Natural killer cell treated with Interleukin-12 subunit alpha and Interleukin-12 subunit beta and Interleukin-15 and Interleukin-18, amount 100 ng/mL, for 72 hours (primary cell): ENCODE data around the gene WDR18. TPM values are rescaled to one million over a fixed set of nuclear protein-coding genes. Genes with fewer than 3 reads are reported as not detected.

Source experiments
- ATAC-seq, 2 donors: fragments of 150-1000 bp; cut with Tn5 transposase in 1 of 2; sonication (Bioruptor Pico), chemical (Tn5 transposase) in 1 of 2; 2 replicates each; pipeline ENCODE4 v1.10.0; 2021
- DNase-seq: peaks from one replicate; pipeline ENCODE4 v3.0.0; 2022; ENCODE audit warnings: low spot score
- H3K27ac Mint-ChIP-seq, 2 donors: 1 replicate in 1 of 2; 2 replicates in 1 of 2; pipeline ENCODE4 v1.8.0; 2022; ENCODE audit warnings: mixed read lengths in 2 of 2, mild to moderate bottlenecking in 1 of 2, moderate library complexity in 1 of 2
- H3K27me3 Mint-ChIP-seq, 2 donors: 1 replicate in 1 of 2; 2 replicates in 1 of 2; pipeline ENCODE4 v1.8.0; 2022; ENCODE audit warnings: mixed read lengths in 2 of 2
- H3K36me3 Mint-ChIP-seq: one replicate; pipeline ENCODE4 v1.8.0; 2022; ENCODE audit warnings: mixed read lengths
- H3K4me1 Mint-ChIP-seq, 2 donors: 1 replicate in 1 of 2; 2 replicates in 1 of 2; pipeline ENCODE4 v1.8.0; 2022; ENCODE audit warnings: low read depth in 2 of 2, mixed read lengths in 2 of 2, mild to moderate bottlenecking in 1 of 2
- H3K4me3 Mint-ChIP-seq: one replicate; pipeline ENCODE4 v1.8.0; 2022; ENCODE audit warnings: mixed read lengths
- H3K9me3 Mint-ChIP-seq: 2 replicates; pipeline ENCODE4 v1.8.0; 2022; ENCODE audit warnings: mixed read lengths
- total RNA-seq, 2 donors: library from RNA; stranded (reverse); gene quantifications; one replicate each; pipeline ENCODE4 v1.2.3, GENCODE V29; 2022

WDR18 gene
- total RNA-seq, 2 donors from 2014 or later, result 57.8 to 106 TPM

- no peak for DNase-seq
- no peaks in the 10 kb centered on the region for H3K36me3 Mint-ChIP-seq
- H3K4me1 Mint-ChIP-seq, result peaks cover 0 to 10% of the 10 kb centered on the region in 2 donors
- peak in 1 of 2 donors; percentile 29 for ATAC-seq
- no peak overlapping the region for H3K4me3 Mint-ChIP-seq
- no peaks in the 10 kb centered on the region for H3K9me3 Mint-ChIP-seq
- H3K27me3 Mint-ChIP-seq, result peaks cover 10 to 11% of the 10 kb centered on the region in 2 donors
- no peak overlapping the region for H3K27ac Mint-ChIP-seq
These were observed 12.1 kb downstream of the WDR18 start for GRCh38 chr19:996051-996838.

GRCh38 chr19:998064-998463 is 13.9 kb downstream of the WDR18 start:
- H3K4me1 Mint-ChIP-seq, result peaks cover 6 to 11% of the 10 kb centered on the region in 2 donors
- ATAC-seq, result no peak
- H3K27me3 Mint-ChIP-seq, result peaks cover 15 to 18% of the 10 kb centered on the region in 2 donors
- H3K36me3 Mint-ChIP-seq, result no peaks in the 10 kb centered on the region
- no peak overlapping the region for H3K27ac Mint-ChIP-seq
- no peaks in the 10 kb centered on the region for H3K9me3 Mint-ChIP-seq
- DNase-seq, result no peak
- no peak overlapping the region for H3K4me3 Mint-ChIP-seq

GRCh38 chr19:999379-999719 is 15.2 kb downstream of the WDR18 start:
- peaks cover 15 to 18% of the 10 kb centered on the region in 2 donors for H3K27me3 Mint-ChIP-seq
- peaks cover 6 to 11% of the 10 kb centered on the region in 2 donors for H3K4me1 Mint-ChIP-seq
- DNase-seq (no peak), ATAC-seq (no peak)
- H3K36me3 Mint-ChIP-seq, result no peaks in the 10 kb centered on the region
- no peak overlapping the region for H3K4me3 Mint-ChIP-seq
- H3K9me3 Mint-ChIP-seq, result no peaks in the 10 kb centered on the region
- no peak overlapping the region for H3K27ac Mint-ChIP-seq

GRCh38 chr19:1000095-1000494 is 15.9 kb downstream of the WDR18 start, which contains the start of gene GRIN3B:
Gene GRIN3B, plus strand, starts transcription at chr19:1000419. Its CDS starts 19 bp downstream, at chr19:1000438.
- H3K4me1 Mint-ChIP-seq, result peaks cover 6 to 11% of the 10 kb centered on the region in 2 donors
- H3K9me3 Mint-ChIP-seq, result no peaks in the 10 kb centered on the region
- H3K4me3 Mint-ChIP-seq, result no peak within 1 kb of the TSS
- no peak for DNase-seq
- no peaks in the 10 kb centered on the region for H3K36me3 Mint-ChIP-seq
- peaks cover 15 to 18% of the 10 kb centered on the region in 2 donors for H3K27me3 Mint-ChIP-seq
- H3K27ac Mint-ChIP-seq, result no peak within 1 kb of the TSS
- ATAC-seq, result peak; percentile 50 to 56

- H3K27ac Mint-ChIP-seq, result no peak overlapping the region
- peaks cover 6 to 11% of the 10 kb centered on the region in 2 donors for H3K4me1 Mint-ChIP-seq
- H3K4me3 Mint-ChIP-seq, result no peak overlapping the region
- peaks cover 15 to 18% of the 10 kb centered on the region in 2 donors for H3K27me3 Mint-ChIP-seq
- H3K36me3 Mint-ChIP-seq, result no peaks in the 10 kb centered on the region
- ATAC-seq (no peak), DNase-seq (no peak)
- H3K9me3 Mint-ChIP-seq, result no peaks in the 10 kb centered on the region
These were observed 16.7 kb downstream of the WDR18 start for GRCh38 chr19:1000591-1001537.

GRCh38 chr19:1001538-1002166 is 17.5 kb downstream of the WDR18 start:
- peaks cover 15 to 18% of the 10 kb centered on the region in 2 donors for H3K27me3 Mint-ChIP-seq
- peaks cover 6 to 8% of the 10 kb centered on the region in 2 donors for H3K4me1 Mint-ChIP-seq
- H3K27ac Mint-ChIP-seq, result no peak overlapping the region
- no peak overlapping the region for H3K4me3 Mint-ChIP-seq
- ATAC-seq, result peak; percentile 72 to 82
- no peak for DNase-seq
- no peaks in the 10 kb centered on the region for H3K9me3 Mint-ChIP-seq
- no peaks in the 10 kb centered on the region for H3K36me3 Mint-ChIP-seq

- no peak for DNase-seq
- Mint-ChIP-seq H3K4me3 (no peak overlapping the region), H3K4me1 (peaks cover 6 to 14% of the 10 kb centered on the region in 2 donors), H3K36me3 (no peaks in the 10 kb centered on the region), H3K27ac (no peak overlapping the region), H3K27me3 (peaks cover 15 to 18% of the 10 kb centered on the region in 2 donors), H3K9me3 (no peaks in the 10 kb centered on the region)
- ATAC-seq, result no peak
These were observed 18.5 kb downstream of the WDR18 start for GRCh38 chr19:1002600-1002999.

- H3K27me3 Mint-ChIP-seq, result peaks cover 12 to 18% of the 10 kb centered on the region in 2 donors
- H3K4me1 Mint-ChIP-seq, result peaks cover 6 to 14% of the 10 kb centered on the region in 2 donors
- no peaks in the 10 kb centered on the region for H3K36me3 Mint-ChIP-seq
- H3K27ac Mint-ChIP-seq, result no peak overlapping the region
- H3K9me3 Mint-ChIP-seq, result no peaks in the 10 kb centered on the region
- ATAC-seq (no peak), DNase-seq (no peak)
- no peak overlapping the region for H3K4me3 Mint-ChIP-seq
These were observed 19.1 kb downstream of the WDR18 start for GRCh38 chr19:1003283-1003682.

GRCh38 chr19:1004204-1004802 is 20.2 kb downstream of the WDR18 start:
- DNase-seq, result no peak
- Mint-ChIP-seq H3K27ac (no peak overlapping the region), H3K4me3 (no peak overlapping the region), H3K4me1 (peaks cover 6 to 10% of the 10 kb centered on the region in 2 donors), H3K36me3 (no peaks in the 10 kb centered on the region), H3K27me3 (peaks cover 5 to 11% of the 10 kb centered on the region in 2 donors), H3K9me3 (no peaks in the 10 kb centered on the region)
- ATAC-seq, result no peak

GRCh38 chr19:1004803-1005664 is 20.9 kb downstream of the WDR18 start:
- no peak overlapping the region for H3K27ac Mint-ChIP-seq

GRCh38 chr19:1006711-1007398 is 22.7 kb downstream of the WDR18 start:
- peaks cover 4 to 8% of the 10 kb centered on the region in 2 donors for H3K27me3 Mint-ChIP-seq
- no peaks in the 10 kb centered on the region for H3K36me3 Mint-ChIP-seq
- DNase-seq (no peak), ATAC-seq (no peak)
- peaks cover 6 to 10% of the 10 kb centered on the region in 2 donors for H3K4me1 Mint-ChIP-seq
- no peak overlapping the region for H3K4me3 Mint-ChIP-seq
- no peak overlapping the region for H3K27ac Mint-ChIP-seq
- no peaks in the 10 kb centered on the region for H3K9me3 Mint-ChIP-seq

More at GRCh38 chr19:1004803-1005664, 20.9 kb downstream of the WDR18 start:
- no peaks in the 10 kb centered on the region for H3K9me3 Mint-ChIP-seq
- peaks cover 4 to 8% of the 10 kb centered on the region in 2 donors for H3K27me3 Mint-ChIP-seq
- DNase-seq (no peak), ATAC-seq (no peak)
- no peak overlapping the region for H3K4me3 Mint-ChIP-seq
- no peaks in the 10 kb centered on the region for H3K36me3 Mint-ChIP-seq
- peaks cover 6 to 10% of the 10 kb centered on the region in 2 donors for H3K4me1 Mint-ChIP-seq
